GM19240 (cell line): ENCODE results near the gene TESK2.
"Not testable (repeated sequence)": the region's sequence is repeated elsewhere in the genome, so short reads cannot be mapped to it uniquely, and the experiment has no call there.

Experiments
- DNase-seq: peaks from one replicate; pipeline ENCODE4 v3.0.0; 2011; ENCODE audit warnings: low spot score; ENCODE audit not compliant: insufficient read length

TESK2 gene, protein sequence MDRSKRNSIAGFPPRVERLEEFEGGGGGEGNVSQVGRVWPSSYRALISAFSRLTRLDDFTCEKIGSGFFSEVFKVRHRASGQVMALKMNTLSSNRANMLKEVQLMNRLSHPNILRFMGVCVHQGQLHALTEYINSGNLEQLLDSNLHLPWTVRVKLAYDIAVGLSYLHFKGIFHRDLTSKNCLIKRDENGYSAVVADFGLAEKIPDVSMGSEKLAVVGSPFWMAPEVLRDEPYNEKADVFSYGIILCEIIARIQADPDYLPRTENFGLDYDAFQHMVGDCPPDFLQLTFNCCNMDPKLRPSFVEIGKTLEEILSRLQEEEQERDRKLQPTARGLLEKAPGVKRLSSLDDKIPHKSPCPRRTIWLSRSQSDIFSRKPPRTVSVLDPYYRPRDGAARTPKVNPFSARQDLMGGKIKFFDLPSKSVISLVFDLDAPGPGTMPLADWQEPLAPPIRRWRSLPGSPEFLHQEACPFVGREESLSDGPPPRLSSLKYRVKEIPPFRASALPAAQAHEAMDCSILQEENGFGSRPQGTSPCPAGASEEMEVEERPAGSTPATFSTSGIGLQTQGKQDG

DNA sequence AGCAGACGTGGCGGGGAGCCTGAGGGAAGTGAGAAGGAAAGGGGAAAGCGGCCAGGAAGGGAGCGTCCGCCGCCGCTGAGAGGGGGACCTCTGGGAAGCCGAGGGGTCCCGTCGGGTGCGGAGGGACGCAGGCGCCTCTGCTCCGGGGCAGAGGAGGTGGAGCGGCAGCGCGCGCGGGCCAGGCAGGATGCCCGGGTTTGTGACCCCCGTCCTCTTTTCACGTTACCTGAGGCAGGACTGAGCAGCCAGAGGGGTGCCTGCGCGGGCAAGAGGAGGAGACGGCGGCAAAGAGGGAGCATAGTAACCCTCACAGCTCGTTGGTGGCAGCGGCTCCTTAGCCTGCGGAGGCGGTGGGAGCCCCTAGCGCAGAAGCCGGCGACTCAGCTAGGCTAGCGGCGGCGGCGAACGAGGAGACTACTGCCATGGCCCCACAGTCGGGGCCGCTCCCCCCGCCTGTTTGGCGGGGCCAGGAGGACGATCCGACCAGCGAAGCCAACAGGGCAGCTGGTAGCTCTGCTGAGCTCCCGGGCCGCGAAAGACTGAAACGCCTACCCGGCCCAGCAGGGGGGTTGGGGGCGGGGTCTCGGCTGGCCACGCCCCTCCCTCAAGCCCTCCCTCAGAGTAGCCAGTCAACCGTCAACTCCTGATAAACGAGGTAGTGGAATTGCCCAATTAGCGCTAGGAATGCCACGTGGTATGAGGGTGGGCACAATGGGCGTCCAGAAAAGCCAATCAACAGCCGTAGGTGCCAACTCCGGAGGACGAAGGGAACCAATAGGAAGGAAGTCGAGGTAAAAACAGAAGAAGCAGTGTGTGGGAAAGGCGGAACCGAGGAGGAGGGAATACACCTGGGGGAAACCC is at the start of gene TESK2:
TSS of gene TESK2 (minus strand) at position 538 of the 861 bp plus-strand sequence. CDS start 33,378 bp downstream, outside the sequence.
- DNase-seq: peak; percentile 96

DNA sequence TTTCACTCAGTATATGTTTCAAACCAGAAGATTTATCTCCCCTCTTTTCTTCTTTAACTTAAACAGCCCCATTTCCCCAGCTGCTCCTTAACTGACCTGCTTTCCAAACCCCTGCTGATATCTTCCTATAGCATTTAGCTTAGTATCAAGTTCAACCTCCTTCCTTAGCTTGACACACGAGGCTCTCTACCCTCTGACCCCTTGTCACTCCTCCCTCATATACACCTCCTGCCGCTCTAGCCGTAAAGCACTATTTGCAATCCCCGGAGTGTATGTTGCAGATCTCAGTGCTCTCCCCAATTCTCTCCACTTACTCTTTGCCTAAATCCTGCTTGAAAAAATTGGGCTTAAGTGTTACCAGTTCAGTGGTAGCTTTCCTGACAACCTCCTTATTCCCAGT is 45.9 kb upstream of the TESK2 start:
- DNase-seq: no peak

DNA sequence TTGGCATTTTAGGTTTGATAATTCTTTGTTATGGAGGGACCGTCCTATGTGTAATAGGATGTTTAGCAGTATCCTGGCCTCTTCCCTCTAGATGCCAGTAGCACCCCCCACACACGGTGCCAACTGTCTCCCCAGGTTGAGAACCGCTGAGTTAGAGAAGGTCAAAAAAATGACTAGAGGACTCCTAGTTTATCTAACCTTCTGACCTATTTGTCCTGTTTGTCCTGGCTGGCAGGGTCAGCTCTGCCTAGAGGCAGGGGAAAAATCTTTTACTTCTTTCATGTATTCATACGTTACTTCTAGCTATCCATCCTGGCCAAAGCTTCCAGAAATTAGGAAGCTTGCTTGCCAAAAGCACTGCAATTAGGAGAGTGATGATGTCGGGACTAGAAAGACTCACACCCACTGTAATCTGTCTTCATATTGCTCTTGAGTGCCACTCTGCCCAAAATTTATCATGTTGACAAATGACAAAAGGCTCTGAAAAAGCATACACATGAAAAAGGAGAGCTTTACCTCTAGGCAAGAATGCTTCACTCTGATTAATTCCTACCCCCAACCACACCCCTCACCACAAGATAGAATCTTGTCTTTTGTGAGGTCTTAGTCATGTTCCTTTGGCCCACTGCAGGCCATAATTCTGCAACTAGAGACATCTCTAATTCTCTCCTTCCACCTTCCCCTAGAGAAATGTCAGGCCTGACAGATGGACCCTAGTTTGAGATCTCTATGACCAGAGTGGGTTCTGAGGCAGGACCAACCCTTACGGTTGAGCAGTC is 45.2 kb upstream of the TESK2 start:
- no peak for DNase-seq

DNA sequence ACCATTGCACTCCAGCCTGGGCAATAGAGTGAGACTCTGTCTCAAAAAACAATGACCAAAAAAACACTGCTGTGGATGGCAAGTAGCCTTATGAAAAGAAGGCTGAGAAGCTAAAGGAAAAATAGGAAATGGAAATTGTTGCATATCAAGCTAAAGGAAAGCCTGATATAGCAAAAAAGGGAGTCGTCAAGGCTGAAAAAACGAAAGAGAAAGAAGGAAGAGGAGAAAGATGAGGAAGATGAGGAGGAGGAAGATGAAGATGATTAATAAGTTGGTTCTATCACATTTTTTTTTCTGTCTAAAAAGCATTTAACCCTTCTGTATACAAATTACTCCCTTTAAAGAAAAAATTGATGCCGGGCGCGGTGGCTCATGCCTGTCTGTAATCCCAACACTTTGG is 40.9 kb upstream of the TESK2 start:
- no peak for DNase-seq

DNA sequence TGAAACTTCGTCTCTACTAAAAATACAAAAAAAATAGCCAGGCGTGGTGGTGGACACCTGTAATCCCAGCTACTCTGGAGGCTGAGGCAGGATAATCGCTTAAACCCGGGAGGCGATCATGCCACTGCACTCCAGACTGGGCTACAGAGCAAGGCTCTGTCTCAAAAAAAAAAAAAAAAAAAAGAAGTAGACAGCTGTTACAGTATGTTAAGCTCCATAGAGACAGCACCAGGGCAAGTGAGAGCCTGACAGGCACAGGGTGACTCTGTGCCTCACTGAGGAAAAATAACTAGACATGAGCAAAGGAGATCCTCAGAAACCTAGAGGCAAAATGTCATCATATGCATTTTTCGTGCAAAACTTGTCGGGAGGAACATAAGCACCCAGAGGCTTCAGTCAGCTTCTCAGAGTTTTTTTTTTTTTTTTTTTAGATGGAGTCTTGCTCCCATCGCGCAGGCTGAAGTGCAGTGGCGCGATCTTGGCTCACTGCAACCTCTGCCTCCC is 39.7 kb upstream of the TESK2 start:
- no peak for DNase-seq

DNA sequence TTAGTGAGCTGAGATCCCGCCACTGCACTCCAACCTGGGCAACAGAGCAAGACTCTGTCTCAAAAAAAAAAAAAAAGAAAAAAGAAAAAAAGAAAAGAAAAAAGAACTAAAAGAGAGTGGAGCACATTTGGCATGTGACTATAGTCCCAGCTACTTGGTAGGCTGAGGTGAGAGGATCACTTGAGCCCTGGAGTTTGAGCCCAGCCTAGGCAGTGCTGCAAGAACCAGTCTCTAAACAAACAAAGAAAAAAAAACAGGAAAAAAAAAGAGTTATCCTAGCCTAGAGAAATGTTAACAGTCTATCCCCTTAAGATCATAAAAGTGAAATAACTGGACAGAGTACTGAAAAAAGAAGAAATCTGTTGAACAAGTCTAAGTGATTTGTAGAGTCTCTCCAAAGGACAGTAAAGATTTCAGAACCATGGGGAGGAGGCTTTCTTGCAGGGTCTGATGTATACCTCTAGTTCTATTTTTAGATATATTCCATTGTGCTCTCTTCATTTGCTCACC is 35.2 kb upstream of the TESK2 start:
- no peak for DNase-seq

DNA sequence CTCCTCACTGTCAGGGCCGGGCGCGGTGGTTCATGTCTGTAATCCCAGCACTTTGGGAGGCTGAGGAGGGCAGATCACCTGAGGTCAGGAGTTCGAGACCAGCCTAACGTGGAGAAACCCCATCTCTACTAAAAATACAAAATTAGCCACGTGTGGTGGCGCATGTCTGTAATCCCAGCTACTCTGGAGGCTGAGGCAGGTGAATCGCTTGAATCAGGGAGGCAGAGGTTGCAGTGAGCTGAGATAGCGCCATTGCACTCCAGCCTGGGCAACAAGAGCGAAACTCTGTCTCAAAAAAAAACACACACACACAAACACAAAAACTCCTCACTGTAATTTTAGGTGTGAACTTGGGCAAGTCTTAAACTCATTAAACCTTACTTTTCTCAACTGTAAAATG is 33.0 kb upstream of the TESK2 start:
- DNase-seq: not testable (repeated sequence)

DNA sequence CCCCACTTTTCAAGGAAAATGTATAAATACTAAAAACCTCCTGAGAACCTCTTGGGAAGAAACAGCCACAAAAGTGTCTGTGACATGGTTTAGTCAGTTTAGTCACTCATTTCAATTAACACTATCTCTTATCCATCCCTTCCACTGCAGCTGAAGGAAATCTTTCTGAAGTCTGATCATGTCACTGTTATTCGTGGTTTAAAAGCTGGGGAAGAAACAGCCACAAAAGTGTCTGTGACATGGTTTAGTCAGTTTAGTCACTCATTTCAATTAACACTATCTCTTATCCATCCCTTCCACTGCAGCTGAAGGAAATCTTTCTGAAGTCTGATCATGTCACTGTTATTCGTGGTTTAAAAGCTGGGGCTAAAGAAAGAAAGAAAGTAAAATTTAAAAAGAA is 32.6 kb upstream of the TESK2 start:
- DNase-seq: not testable (repeated sequence)

DNA sequence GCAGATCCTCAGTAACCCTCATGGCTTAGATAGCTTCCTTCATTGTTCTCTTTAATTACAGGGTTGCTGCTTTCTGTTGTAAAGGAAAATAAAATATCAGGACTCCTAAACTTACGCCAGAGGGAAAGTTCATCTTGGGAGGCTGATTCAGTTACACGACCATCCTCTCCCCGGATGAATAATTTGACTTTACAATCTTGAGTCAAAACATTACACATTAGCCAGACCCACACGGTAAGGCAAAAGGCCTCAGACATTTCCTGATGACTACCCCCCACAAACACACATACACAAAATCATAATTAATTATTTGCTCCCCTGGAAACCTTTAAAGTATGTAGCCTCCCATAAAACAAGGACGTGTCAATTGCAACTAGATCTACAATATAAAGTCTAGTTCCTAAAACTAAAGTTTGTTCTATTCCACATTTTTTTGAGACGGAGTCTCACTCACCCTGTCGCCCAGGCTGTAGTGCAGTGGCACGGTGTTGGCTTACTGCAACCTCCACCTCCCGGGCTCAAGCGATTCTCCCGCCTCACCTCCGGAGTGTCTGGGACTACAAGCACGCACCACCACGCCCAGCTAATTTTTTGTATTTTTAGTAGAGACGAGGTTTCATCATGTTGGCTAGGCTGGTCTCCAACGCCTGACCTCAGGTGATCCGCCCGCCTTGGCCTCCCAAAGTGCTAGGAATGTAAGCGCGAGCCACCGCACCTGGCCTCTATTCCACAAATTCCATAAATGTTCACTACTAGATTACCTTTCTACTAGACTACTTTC is 31.6 kb upstream of the TESK2 start:
- DNase-seq: no peak

DNA sequence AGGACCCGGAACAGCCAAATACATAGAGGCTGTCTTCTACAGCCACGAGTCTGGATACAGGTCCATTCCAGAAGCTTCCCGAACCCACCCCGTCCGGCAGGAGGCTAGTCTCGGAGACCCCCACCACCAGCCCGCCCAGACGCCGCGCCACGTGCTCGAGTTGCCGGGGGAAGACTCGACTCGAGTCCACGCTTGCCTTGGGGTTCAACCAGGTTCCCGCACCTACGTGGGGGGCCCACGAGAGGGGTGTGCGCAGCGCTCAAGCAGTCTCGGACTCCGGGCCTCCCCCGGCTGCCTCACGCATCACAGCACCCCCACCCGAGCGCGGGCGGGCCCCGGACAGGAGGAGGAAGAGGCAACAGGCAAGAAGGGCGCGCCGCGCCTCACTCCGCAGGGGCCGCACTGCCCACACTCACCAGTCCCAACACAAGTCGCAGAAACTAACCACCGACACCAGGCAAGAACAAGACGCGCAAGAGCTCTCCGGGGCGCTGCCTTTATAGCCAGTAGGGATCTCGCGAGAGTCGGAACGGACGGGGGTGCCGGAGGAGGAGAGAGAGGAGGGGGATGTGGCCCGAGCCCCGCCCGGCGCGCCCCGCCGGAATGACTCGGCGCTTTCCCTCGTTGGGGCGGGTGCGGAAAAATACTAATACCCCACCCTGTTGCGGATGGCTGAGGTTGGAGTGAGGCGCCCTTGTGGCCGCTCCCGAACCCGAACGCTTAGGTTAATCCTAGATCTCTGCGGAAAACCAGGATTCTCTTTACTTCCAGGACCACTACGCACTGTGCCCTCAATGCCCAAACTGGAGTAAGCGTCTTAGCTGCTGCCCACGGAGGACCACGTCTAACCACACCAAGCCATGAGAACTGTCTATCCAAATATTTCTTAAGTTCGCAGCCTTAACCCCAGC is 30.7 kb upstream of the TESK2 start, which contains the start of gene PRDX1:
TSS of gene PRDX1 (minus strand) at position 472 of the 911 bp plus-strand sequence. CDS start 2,841 bp downstream, outside the sequence.
- peak; percentile 78 for DNase-seq

DNA sequence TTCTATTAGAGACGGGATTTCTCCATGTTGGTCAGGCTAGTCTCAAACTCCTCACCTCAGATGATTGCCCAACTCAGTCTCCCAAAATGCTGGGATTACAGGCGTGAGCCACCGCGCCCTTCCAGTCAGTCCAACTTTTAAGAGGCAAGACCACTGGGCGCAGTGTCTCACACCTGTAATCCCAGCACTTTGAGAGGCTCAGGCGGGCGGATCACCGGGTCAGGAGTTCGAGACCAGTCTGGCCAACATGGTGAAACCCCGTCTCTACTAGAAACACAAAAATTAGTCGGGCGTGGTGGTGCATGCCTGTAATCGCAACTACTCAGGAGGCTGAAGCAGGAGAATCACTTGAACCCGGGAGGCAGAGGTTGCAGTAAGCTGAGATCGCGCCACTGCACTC is 28.8 kb upstream of the TESK2 start:
- not testable (repeated sequence) for DNase-seq

DNA sequence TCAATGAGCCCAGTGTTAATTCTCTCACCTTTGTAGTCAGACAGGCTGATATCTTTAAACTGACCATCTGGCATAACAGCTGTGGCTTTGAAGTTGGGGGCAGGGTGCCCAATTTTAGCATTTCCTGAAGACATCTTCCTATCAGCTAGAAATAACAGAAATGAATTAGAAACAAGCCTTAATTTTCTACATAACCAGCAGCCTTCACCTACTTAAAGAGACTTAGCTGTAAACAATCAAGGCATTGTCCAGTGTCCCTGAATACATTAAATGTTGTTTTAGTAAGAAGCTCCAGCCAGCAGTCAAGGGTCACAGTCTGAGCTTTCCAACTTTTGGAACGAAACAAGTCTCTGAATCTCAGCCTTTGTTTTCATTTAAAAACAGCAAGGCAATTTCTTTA is 27.9 kb upstream of the TESK2 start:
- DNase-seq: no peak

DNA sequence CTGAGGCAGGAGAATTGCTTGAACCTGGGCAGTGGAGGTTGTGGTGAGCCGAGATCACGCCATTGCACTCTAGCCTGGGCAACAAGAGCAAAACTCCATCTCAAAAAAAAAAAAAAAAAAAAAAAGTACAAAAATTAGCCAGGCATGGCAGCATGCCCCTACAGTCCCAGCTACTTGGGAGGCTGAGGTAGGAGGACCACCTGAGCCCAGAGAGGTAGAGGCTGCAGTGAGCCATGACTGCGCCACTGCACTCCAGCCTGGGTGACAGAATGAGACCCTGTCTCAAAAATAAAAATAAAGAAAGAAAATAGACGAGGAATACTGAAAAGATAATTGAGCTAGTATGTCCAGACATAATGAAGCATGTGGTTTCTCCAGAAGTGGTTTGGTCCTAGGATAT is 27.4 kb upstream of the TESK2 start:
- not testable (repeated sequence) for DNase-seq

DNA sequence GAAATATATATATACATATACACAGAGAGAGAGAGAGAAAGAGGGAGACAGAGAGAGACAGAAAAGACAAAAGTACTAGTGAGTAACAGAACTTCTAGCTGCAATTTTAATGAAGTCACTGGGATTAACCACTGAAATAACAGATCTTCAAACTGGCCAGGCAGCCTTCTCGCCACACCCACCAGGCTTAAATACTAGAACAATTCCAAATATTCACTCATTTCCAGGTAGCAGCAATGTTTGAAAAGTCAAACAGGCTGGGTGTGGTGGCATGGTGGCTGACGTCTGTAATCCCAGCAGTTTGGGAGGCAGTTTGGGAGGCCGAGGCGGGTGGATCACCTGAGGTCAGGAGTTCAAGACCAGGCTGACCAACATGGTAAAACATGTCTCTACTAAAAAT is 25.5 kb upstream of the TESK2 start:
- DNase-seq: no peak

DNA sequence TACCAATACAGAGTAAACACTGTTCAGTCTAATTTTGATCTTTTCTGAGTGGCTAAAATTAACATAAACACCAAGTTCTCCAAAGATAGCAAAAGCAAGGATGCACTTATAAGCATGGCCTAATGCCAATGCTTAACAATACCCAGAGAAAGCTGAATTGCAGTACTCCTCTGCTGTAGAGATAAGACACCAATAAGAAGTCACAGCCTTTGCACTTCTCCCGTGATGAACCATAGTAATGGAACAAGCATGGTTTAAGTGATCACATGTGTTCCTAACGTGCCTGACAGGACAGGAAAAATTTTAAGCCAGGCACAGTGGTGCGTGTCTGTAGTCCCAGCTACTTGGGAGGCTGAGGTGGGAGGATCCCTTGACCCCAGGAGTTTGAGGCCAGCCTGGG is 25.1 kb upstream of the TESK2 start:
- no peak for DNase-seq

DNA sequence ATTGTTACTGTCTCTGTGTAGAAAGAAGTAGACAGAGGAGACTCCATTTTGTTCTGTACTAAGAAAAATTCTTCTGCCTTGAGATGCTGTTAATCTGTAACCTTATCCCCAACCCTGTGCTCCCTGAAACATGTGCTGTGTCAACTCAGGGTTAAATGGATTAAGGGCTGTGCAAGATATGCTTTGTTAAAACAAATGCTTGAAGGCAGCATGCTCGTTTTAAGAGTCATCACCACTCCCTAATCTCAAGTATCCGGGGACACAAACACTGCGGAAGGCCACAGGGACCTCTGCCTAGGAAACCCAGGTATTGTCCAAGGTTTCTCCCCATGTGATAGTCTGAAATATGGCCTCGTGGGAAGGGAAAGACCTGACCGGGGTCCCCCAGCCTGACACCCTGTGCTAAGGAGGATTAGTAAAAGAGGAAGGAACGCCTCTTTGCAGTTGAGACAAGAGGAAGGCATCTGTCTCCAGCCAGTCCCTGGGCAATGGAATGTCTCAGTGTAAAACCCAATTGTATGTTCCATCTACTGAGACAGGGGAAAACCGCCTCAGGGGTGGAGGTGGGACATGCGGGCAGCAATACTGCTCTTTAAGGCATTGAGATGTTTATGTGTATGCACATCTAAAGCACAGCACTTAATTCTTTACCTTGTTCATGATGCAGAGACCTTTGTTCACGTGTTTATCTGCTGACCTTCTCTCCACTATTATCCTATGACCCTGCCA is 22.7 kb upstream of the TESK2 start:
- not testable (repeated sequence) for DNase-seq

DNA sequence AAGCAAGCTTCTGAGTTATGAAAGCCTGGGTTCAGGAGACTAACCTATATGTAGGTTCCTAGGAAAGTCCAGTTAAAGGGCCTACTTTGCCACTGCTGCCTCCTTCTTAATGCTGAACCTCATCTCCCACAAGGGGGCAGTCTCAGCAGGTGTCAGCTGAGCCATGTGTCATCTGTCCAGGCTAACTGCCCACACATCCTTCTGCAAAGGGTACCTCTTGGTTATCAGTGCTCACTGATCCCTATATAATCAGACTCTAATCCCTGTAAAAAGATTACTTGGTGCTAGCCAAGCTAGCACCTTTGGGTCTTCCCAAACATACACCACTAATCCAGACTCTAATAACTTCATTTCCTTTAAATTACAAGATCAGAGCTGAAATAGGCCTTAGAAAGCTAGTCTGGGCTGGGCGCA is 21.7 kb upstream of the TESK2 start:
- no peak for DNase-seq

DNA sequence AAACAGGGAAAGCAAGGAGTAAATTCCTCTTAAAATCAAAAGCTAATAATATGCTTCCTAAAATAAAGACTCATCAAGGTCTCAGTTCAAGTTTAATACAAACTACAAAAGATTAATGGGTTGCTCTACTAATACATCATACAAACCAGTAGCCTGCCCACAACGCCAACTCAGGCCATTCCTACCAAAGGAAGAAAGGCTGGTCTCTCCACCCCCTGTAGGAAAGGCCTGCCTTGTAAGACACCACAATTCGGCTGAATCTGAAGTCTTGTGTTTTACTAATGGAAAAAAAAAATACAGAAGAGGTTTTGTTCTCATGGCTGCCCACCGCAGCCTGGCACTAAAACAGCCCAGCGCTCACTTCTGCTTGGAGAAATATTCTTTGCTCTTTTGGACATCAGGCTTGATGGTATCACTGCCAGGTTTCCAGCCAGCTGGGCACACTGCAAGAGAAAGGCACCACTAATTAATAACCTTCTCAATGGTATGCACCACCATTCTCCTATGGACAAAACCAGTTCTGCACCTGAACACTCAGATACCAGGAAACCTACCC is 20.1 kb upstream of the TESK2 start:
- DNase-seq: no peak
